Smooth muscle cell (in vitro differentiated cells): ENCODE measurements around the gene FKBP7. TPM values are rescaled to one million over a fixed set of nuclear protein-coding genes. Genes with fewer than 3 reads are reported as not detected.
"Not testable (repeated sequence)": the region's sequence is repeated elsewhere in the genome, so short reads cannot be mapped to it uniquely, and the experiment has no call there.

ENCODE experiments used
- DNase-seq: peaks from one replicate; lab custom pipeline; 2025; ENCODE audit not compliant: unreplicated experiment; lab: John Stamatoyannopoulos, UW
- H2AFZ ChIP-seq: fragments of 200-600 bp; sonication (generic); 2 replicates; pipeline ENCODE4 v1.6.0; 2016; ENCODE audit warnings: antibody characterized with exemption, low read depth, mild to moderate bottlenecking
- H3F3A ChIP-seq: fragments of 200-600 bp; sonication (generic); 2 replicates; pipeline ENCODE4 v1.6.0; 2017; ENCODE audit warnings: antibody characterized with exemption, low read depth
- H3K27ac ChIP-seq: fragments of 200-600 bp; sonication (generic); 2 replicates; pipeline ENCODE4 v1.5.1; 2016; ENCODE audit warnings: low read depth, mild to moderate bottlenecking
- H3K27me3 ChIP-seq: fragments of 200-600 bp; sonication (generic); 2 replicates; pipeline ENCODE4 v1.6.1; 2016; ENCODE audit warnings: low read depth, mild to moderate bottlenecking
- H3K36me3 ChIP-seq: fragments of 200-600 bp; sonication (generic); 2 replicates; pipeline ENCODE4 v1.5.1; 2016; ENCODE audit warnings: low read depth
- H3K4me1 ChIP-seq: fragments of 200-600 bp; sonication (generic); 2 replicates; pipeline ENCODE4 v1.5.1; 2016; ENCODE audit warnings: low read depth
- H3K4me2 ChIP-seq: fragments of 200-600 bp; sonication (generic); 2 replicates; pipeline ENCODE4 v1.6.0; 2016; ENCODE audit warnings: mild to moderate bottlenecking
- H3K4me3 ChIP-seq: fragments of 200-600 bp; sonication (generic); 2 replicates; pipeline ENCODE4 v1.5.1; 2016; ENCODE audit warnings: mild to moderate bottlenecking
- H3K79me2 ChIP-seq: fragments of 200-600 bp; sonication (generic); 2 replicates; pipeline ENCODE4 v1.6.0; 2016; ENCODE audit warnings: low read depth, mild to moderate bottlenecking
- H3K9ac ChIP-seq: fragments of 200-600 bp; sonication (generic); 2 replicates; pipeline ENCODE4 v1.6.0; 2016; ENCODE audit warnings: low read depth
- H3K9me3 ChIP-seq: fragments of 200-600 bp; sonication (generic); replicated peaks from 2 replicates; pipeline ENCODE4 v1.5.1; 2016; ENCODE audit warnings: low read depth
- H4K20me1 ChIP-seq: fragments of 200-600 bp; sonication (generic); 2 replicates; pipeline ENCODE4 v1.6.0; 2016; ENCODE audit warnings: low read depth
- CTCF ChIP-seq: fragments of 200-600 bp; sonication (generic); IDR thresholded peaks from 2 replicates; pipeline ENCODE4 v1.5.1; 2017; ENCODE audit warnings: borderline replicate concordance, mild to moderate bottlenecking, antibody characterized with exemption; ENCODE audit not compliant: insufficient read depth, poor library complexity, severe bottlenecking
- WGBS: methylation state at CpG from one replicate; pipeline ENCODE4 v1.1.7; 2016; ENCODE audit warnings: low lambda C conversion rate; 5-methylcytosine and 5-hydroxymethylcytosine counted together
- polyA plus RNA-seq: library from polyadenylated mRNA; unstranded; fragments of >200 nt; fragmentation: Nextera tagmentation; extraction: Ambion mirVana; gene quantifications from 2 replicates; pipeline ENCODE4 v1.2.1, GENCODE V29; 2016
- total RNA-seq: library from RNA; depleted of rRNA; stranded (reverse); fragments of >200 nt; gene quantifications from 2 replicates; pipeline ENCODE4 v1.2.3, GENCODE V29; 2014

FKBP7 gene
- total and polyA plus RNA-seq, 2 experiments from 2014 or later: 125 to 213 TPM

GRCh38 chr2:178476477-178476876 is 1.9 kb downstream of the FKBP7 start:
- Histone ChIP-seq H2AFZ (no peak overlapping the region), H3K9me3 (no peaks in the 10 kb centered on the region), H3K36me3 (no peaks in the 10 kb centered on the region), H3K4me3 (peak overlapping the region; percentile 91), H3K4me2 (peak overlapping the region; percentile 92), H3F3A (peaks cover 5% of the 10 kb centered on the region), H3K79me2 (peaks cover 53% of the 10 kb centered on the region), H3K4me1 (peaks cover 22% of the 10 kb centered on the region), H3K27me3 (no peaks in the 10 kb centered on the region), H4K20me1 (peaks cover 6% of the 10 kb centered on the region), H3K9ac (no peak overlapping the region), H3K27ac (no peak overlapping the region)
- no peak for DNase-seq
- no peak for TF ChIP-seq CTCF

DNA sequence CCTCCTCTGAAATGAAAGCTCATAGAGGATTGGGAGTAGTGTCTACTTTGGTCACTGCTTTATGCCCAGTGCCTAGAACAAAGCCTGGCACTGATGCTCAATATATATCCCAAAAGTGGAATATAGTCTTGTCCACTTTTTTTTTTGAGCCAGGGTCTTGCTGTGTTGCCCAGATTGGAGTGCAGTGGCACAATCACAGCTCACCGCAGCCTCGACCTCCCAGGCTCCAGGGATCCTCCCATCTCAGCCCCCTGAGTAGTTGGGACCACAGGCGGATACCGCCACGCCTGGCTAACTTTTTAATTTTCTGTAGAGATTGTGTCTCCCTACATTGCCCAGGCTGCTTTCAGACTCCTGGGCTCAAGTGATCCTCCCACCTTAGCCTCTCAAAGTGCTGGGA is 3.8 kb downstream of the FKBP7 start:
- WGBS: 94% methylated on average over 5 of the region's 5 CpGs
- no peak overlapping the region for H3K9ac ChIP-seq
- no peak for DNase-seq
- peaks cover 2% of the 10 kb centered on the region for H3F3A ChIP-seq
- no peak overlapping the region for H3K4me2 ChIP-seq
- no peaks in the 10 kb centered on the region for H3K36me3 ChIP-seq
- no peaks in the 10 kb centered on the region for H3K9me3 ChIP-seq
- H3K27ac ChIP-seq: no peak overlapping the region
- peaks cover 10% of the 10 kb centered on the region for H4K20me1 ChIP-seq
- no peak for TF ChIP-seq CTCF
- H3K27me3 ChIP-seq: no peaks in the 10 kb centered on the region
- H2AFZ ChIP-seq: no peak overlapping the region
- H3K79me2 ChIP-seq: peaks cover 45% of the 10 kb centered on the region
- no peak overlapping the region for H3K4me3 ChIP-seq
- peaks cover 13% of the 10 kb centered on the region for H3K4me1 ChIP-seq

- H3K27ac ChIP-seq: no peak overlapping the region
- no peak overlapping the region for H3K4me3 ChIP-seq
- no peaks in the 10 kb centered on the region for H3K9me3 ChIP-seq
- no peak for DNase-seq
- WGBS: 92% methylated on average over 4 of the region's 4 CpGs
- no peaks in the 10 kb centered on the region for H3K27me3 ChIP-seq
- H2AFZ ChIP-seq: no peak overlapping the region
- peaks cover 11% of the 10 kb centered on the region for H4K20me1 ChIP-seq
- no peak overlapping the region for H3K4me2 ChIP-seq
- H3K4me1 ChIP-seq: peaks cover 13% of the 10 kb centered on the region
- TF ChIP-seq CTCF: no peak
- no peaks in the 10 kb centered on the region for H3F3A ChIP-seq
- peaks cover 45% of the 10 kb centered on the region for H3K79me2 ChIP-seq
- no peak overlapping the region for H3K9ac ChIP-seq
- H3K36me3 ChIP-seq: no peaks in the 10 kb centered on the region
These were observed 4.5 kb downstream of the FKBP7 start for GRCh38 chr2:178473931-178474330.

- no peak overlapping the region for H3K9ac ChIP-seq
- H3K36me3 ChIP-seq: no peaks in the 10 kb centered on the region
- peaks cover 45% of the 10 kb centered on the region for H3K79me2 ChIP-seq
- no peak for DNase-seq
- H3K4me1 ChIP-seq: peaks cover 13% of the 10 kb centered on the region
- H3K27ac ChIP-seq: no peak overlapping the region
- H4K20me1 ChIP-seq: peaks cover 11% of the 10 kb centered on the region
- no peaks in the 10 kb centered on the region for H3K9me3 ChIP-seq
- 90% methylated on average over 2 of the region's 2 CpGs for WGBS
- H3F3A ChIP-seq: no peaks in the 10 kb centered on the region
- H2AFZ ChIP-seq: no peak overlapping the region
- no peak overlapping the region for H3K4me3 ChIP-seq
- TF ChIP-seq CTCF: no peak
- H3K27me3 ChIP-seq: no peaks in the 10 kb centered on the region
- no peak overlapping the region for H3K4me2 ChIP-seq
These were observed 5.0 kb downstream of the FKBP7 start for GRCh38 chr2:178473373-178473772.

- not testable (repeated sequence) for H2AFZ ChIP-seq, H3K4me2 ChIP-seq, H3K27me3 ChIP-seq, H3K36me3 ChIP-seq, H3F3A ChIP-seq, H3K4me1 ChIP-seq, H3K27ac ChIP-seq, H3K9me3 ChIP-seq, H3K4me3 ChIP-seq, DNase-seq, H3K9ac ChIP-seq
- WGBS: 97% methylated on average over 5 of the region's 5 CpGs
- Histone ChIP-seq H3K79me2 (peaks cover 25% of the 10 kb centered on the region), H4K20me1 (peaks cover 11% of the 10 kb centered on the region)
These were observed 7.1 kb downstream of the FKBP7 start for GRCh38 chr2:178471313-178471712.
